GM15510 (cell line): ENCODE measurements around the gene HDGFL3.

Experiments
- POLR2A ChIP-seq: IDR thresholded peaks from 3 replicates; pipeline ENCODE4 v1.6.1; 2011; ENCODE audit warnings: borderline replicate concordance; ENCODE audit not compliant: insufficient read length; ENCODE audit errors: extremely low read depth

The HDGFL3 gene

GRCh38 chr15:83207660-83208366 lies at the start of gene HDGFL3:
HDGFL3 (minus strand) TSS chr15:83207823; CDS start chr15:83207414, 409 bp downstream.
- TF ChIP-seq POLR2A: peak; percentile 47

- TF ChIP-seq POLR2A: no peak
These were observed 43.2 kb upstream of the HDGFL3 start for GRCh38 chr15:83250781-83251180.

GRCh38 chr15:83249030-83249343 lies 41.4 kb upstream of the HDGFL3 start:
- no peak for TF ChIP-seq POLR2A

- TF ChIP-seq POLR2A: no peak
These were observed 40.8 kb upstream of the HDGFL3 start for GRCh38 chr15:83248151-83249029.

GRCh38 chr15:83243634-83244033 lies 36.0 kb upstream of the HDGFL3 start:
- TF ChIP-seq POLR2A: no peak

GRCh38 chr15:83230242-83230641 lies 22.6 kb upstream of the HDGFL3 start:
- no peak for TF ChIP-seq POLR2A

GRCh38 chr15:83225449-83225848 lies 17.8 kb upstream of the HDGFL3 start:
- no peak for TF ChIP-seq POLR2A

GRCh38 chr15:83219026-83219425 lies 11.4 kb upstream of the HDGFL3 start:
- no peak for TF ChIP-seq POLR2A

GRCh38 chr15:83215306-83215705 lies 7.7 kb upstream of the HDGFL3 start:
- no peak for TF ChIP-seq POLR2A

- no peak for TF ChIP-seq POLR2A
These were observed 3.0 kb upstream of the HDGFL3 start for GRCh38 chr15:83210619-83211018.

- no peak for TF ChIP-seq POLR2A
These were observed 1.7 kb upstream of the HDGFL3 start for GRCh38 chr15:83209333-83209732.

GRCh38 chr15:83208367-83208661 lies 691 bp upstream of the HDGFL3 start:
- no peak for TF ChIP-seq POLR2A

- no peak for TF ChIP-seq POLR2A
These were observed 489 bp downstream of the HDGFL3 start for GRCh38 chr15:83207009-83207659.

GRCh38 chr15:83206526-83207008 lies 1.1 kb downstream of the HDGFL3 start:
- no peak for TF ChIP-seq POLR2A

- TF ChIP-seq POLR2A: no peak
These were observed 1.8 kb downstream of the HDGFL3 start for GRCh38 chr15:83205725-83206324.

GRCh38 chr15:83204697-83205096 lies 2.9 kb downstream of the HDGFL3 start:
- TF ChIP-seq POLR2A: no peak

- no peak for TF ChIP-seq POLR2A
These were observed 4.1 kb downstream of the HDGFL3 start for GRCh38 chr15:83203543-83203942.
